ENCODE data around the gene ZBP1. TPM values are rescaled to one million over a fixed set of nuclear protein-coding genes. Genes with fewer than 3 reads are reported as not detected.

ZBP1 gene
- total RNA-seq, 2 experiments from 2014 or later, result 39.0 to 40.1 TPM

DNA sequence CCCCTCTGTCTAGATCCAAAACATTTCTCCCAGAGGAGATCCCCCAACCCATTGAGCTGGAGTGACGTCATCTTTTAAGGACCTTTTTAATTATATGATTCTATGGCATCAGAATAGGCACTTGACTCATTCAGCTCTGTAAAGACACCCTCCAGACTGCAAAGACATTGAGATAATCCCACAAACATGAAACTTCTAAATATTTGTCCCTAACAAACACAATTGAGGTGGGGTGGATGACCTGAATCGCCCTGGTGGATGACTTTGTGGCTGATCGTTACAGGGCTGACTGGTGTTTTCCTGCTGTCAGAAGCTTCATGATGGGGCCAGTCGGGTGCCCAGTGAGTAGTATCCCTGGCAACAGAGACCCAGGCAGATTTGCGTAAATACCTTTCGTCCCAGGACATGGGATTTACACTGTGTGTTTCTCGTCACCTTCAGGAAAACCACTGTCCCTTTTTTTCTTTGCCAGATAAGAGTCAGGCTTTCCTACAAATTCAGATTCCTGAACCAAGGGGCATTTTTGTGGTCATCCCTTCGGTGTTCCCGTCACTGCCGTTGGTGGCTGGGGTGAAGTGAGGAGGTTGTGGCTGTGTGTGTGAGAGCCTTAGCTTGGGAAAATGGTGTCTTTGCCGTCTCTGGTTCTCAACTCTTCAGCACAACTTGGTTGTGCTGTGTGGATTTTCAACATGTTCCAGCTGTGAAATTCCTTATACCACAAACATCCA is 64.6 kb downstream of the ZBP1 start:
- no peak for DNase-seq
- CTCF ChIA-PET, result interaction anchor here (1.1 kb wide), 1 partner anchor 39 kb away, joined by 3 read pairs; no protein-coding TSS in a partner anchor
- TF ChIP-seq, protein P1, sequence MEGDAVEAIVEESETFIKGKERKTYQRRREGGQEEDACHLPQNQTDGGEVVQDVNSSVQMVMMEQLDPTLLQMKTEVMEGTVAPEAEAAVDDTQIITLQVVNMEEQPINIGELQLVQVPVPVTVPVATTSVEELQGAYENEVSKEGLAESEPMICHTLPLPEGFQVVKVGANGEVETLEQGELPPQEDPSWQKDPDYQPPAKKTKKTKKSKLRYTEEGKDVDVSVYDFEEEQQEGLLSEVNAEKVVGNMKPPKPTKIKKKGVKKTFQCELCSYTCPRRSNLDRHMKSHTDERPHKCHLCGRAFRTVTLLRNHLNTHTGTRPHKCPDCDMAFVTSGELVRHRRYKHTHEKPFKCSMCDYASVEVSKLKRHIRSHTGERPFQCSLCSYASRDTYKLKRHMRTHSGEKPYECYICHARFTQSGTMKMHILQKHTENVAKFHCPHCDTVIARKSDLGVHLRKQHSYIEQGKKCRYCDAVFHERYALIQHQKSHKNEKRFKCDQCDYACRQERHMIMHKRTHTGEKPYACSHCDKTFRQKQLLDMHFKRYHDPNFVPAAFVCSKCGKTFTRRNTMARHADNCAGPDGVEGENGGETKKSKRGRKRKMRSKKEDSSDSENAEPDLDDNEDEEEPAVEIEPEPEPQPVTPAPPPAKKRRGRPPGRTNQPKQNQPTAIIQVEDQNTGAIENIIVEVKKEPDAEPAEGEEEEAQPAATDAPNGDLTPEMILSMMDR (IDR thresholded peaks at IDR 0.05), result no peak
- Mint-ChIP-seq H3K36me3 (ENCODE audit: low read depth) (no peaks in the 10 kb centered on the region), H3K4me1 (ENCODE audit: low read depth) (no peaks in the 10 kb centered on the region), H3K27me3 (peaks cover 41% of the 10 kb centered on the region), H3K4me3 (no peak overlapping the region), H3K27ac (no peak overlapping the region), H3K9me3 (no peaks in the 10 kb centered on the region)
- no peaks in the 10 kb centered on the region for H3K36me3 ChIP-seq (ENCODE audit: insufficient read depth, low read length)
- H3K27me3 ChIP-seq (ENCODE audit: control insufficient read depth in 1 of 2, insufficient read depth in 2 of 2, low read length in 2 of 2), result peaks cover 0 to 2% of the 10 kb centered on the region in 2 experiments
- no peak overlapping the region for H3K4me3 ChIP-seq (ENCODE audit: low read length)
- POLR2A ChIA-PET, result no interaction called here
- H3K9me3 ChIP-seq (ENCODE audit: control insufficient read depth in 1 of 2, insufficient read depth in 1 of 2, low read length in 2 of 2), result no peaks in the 10 kb centered on the region
- intact Hi-C loops (cut with DNase I, micrococcal nuclease), result no loop called here
- H3K4me1 ChIP-seq (ENCODE audit: insufficient read depth, low read length), result no peaks in the 10 kb centered on the region
- no peak overlapping the region for H3K27ac ChIP-seq (ENCODE audit: low read depth in 1 of 2, low read length in 2 of 2)
- ATAC-seq (ENCODE audit: poor library complexity), result no peak

Other genes starting within 250 kb of the ZBP1 start
- gene RBM38, start 229.0 kb downstream of the ZBP1 start, total RNA-seq, result 100 to 1,000 TPM; 604 to 645 TPM
- gene CTCFL, start 95.3 kb downstream of the ZBP1 start, total RNA-seq, result not detected
- not detected for gene PCK1, start 59.3 kb downstream of the ZBP1 start, total RNA-seq
- gene PMEPA1, start 89.6 kb upstream of the ZBP1 start, total RNA-seq, result 10 to 100 TPM; 15.7 to 18.0 TPM

All from CD4-positive, alpha-beta T cell (primary cell).